Tibial nerve (tissue), 4 donors: ENCODE results near the gene B3GNT4.

Source experiments
- CTCF ChIP-seq, 5 experiments: fragments of 200-600 bp in 3 of 5; fragments of 450-650 bp in 2 of 5; sonication (generic) in 3 of 5; IDR thresholded peaks; one replicate each; pipeline ENCODE4 v1.5.1; 2016 to 2019; ENCODE audit warnings: antibody characterized with exemption in 5 of 5, mild to moderate bottlenecking in 3 of 5, moderate library complexity in 2 of 5
- EP300 ChIP-seq, 2 donors: sonication (generic); formaldehyde crosslinking; IDR thresholded peaks; one replicate each; pipeline ENCODE4 v1.6.1; 2017; ENCODE audit warnings: antibody characterized with exemption in 2 of 2, mild to moderate bottlenecking in 1 of 2
- POLR2A ChIP-seq, 2 donors: fragments of 450-650 bp; IDR thresholded peaks; one replicate each; pipeline ENCODE4 v1.6.1; 2017; ENCODE audit warnings: antibody characterized with exemption in 2 of 2, mild to moderate bottlenecking in 2 of 2, moderate library complexity in 2 of 2

GRCh38 chr12:122187466-122187865, 16.0 kb upstream of the B3GNT4 start:
- no peak for TF ChIP-seq CTCF (IDR thresholded peaks at IDR 0.05)
- no peak for TF ChIP-seq POLR2A (IDR thresholded peaks at IDR 0.05)
- no peak for TF ChIP-seq EP300 (IDR thresholded peaks at IDR 0.05)
